B cell (primary cell): ENCODE measurements around the gene CCNYL1. TPM values are rescaled to one million over a fixed set of nuclear protein-coding genes. Genes with fewer than 3 reads are reported as not detected.

Experiments
- ATAC-seq: fragments of 200-7000 bp; cut with Tn5 transposase; one replicate; pipeline ENCODE4 v1.10.0; 2021; ENCODE audit warnings: low read depth, mild to moderate bottlenecking, moderate number of reproducible peaks, moderate library complexity
- CTCF ChIA-PET: fragments of 350-600 bp; sonication (Branson Sonifier 250); formaldehyde crosslinking; loops from one replicate; lab custom pipeline; 2021; ENCODE audit warnings: antibody characterized with exemption, inconsistent platforms; lab: Charles Lee
- POLR2A ChIA-PET: fragments of 350-600 bp; sonication (Branson Sonifier 250); formaldehyde crosslinking; loops from one replicate; lab custom pipeline; 2021; ENCODE audit warnings: antibody characterized with exemption; lab: Charles Lee
- DNase-seq: peaks from one replicate; pipeline ENCODE4 v3.0.0; 2013
- H2AFZ ChIP-seq: 2 replicates; pipeline ENCODE4 v1.6.1; 2012; ENCODE audit warnings: mild to moderate bottlenecking, low read depth, low read length; ENCODE audit not compliant: insufficient read depth, poor library complexity, severe bottlenecking
- H3K27ac ChIP-seq, 2 donors: 1 replicate in 1 of 2; 2 replicates in 1 of 2; pipeline ENCODE4 v1.5.1; 2012 to 2013; ENCODE audit warnings: low read length in 2 of 2, mild to moderate bottlenecking in 2 of 2, moderate library complexity in 1 of 2
- H3K27me3 ChIP-seq, 4 experiments: fragments of 200-600 bp in 1 of 4; sonication (generic) in 1 of 4; replicated peaks in 1 of 4; 1 replicate in 2 of 4; 2 replicates in 2 of 4; pipeline versions ENCODE4 v1.6.1 to v1.7.0; 2013 to 2016; ENCODE audit warnings: low read length in 3 of 4, mild to moderate bottlenecking in 2 of 4, mixed read lengths in 1 of 4, moderate library complexity in 1 of 4; ENCODE audit not compliant: insufficient read depth in 4 of 4, control insufficient read depth in 3 of 4; ENCODE audit errors: control extremely low read depth in 1 of 4
- H3K36me3 ChIP-seq, 2 experiments: replicated peaks in 1 of 2; 1 replicate in 1 of 2; 2 replicates in 1 of 2; pipeline versions ENCODE4 v1.6.1 to v1.7.1; 2013; ENCODE audit warnings: low read length in 1 of 2; ENCODE audit not compliant: insufficient read depth in 2 of 2, control insufficient read depth in 1 of 2; ENCODE audit errors: control extremely low read depth in 1 of 2, extremely low read depth in 1 of 2
- H3K4me1 ChIP-seq, 2 donors: fragments of 200-600 bp in 1 of 2; sonication (generic) in 1 of 2; 1 replicate in 1 of 2; 2 replicates in 1 of 2; pipeline versions ENCODE4 v1.5.1 to v1.6.1; 2013 to 2017; ENCODE audit warnings: low read length in 2 of 2; ENCODE audit not compliant: control insufficient read depth in 2 of 2, insufficient read depth in 2 of 2
- H3K4me2 ChIP-seq: replicated peaks from 2 replicates; pipeline ENCODE3; 2012; ENCODE audit warnings: mild to moderate bottlenecking, low read depth, low read length; ENCODE audit not compliant: poor library complexity, severe bottlenecking
- H3K4me3 ChIP-seq, 5 experiments: fragments of 200-600 bp in 1 of 5; sonication (generic) in 1 of 5; 1 replicate in 3 of 5; 2 replicates in 2 of 5; pipeline versions ENCODE4 v1.5.1 to v1.7.0; 2011 to 2016; ENCODE audit warnings: low read length in 4 of 5, mild to moderate bottlenecking in 4 of 5, low read depth in 2 of 5, control low read depth in 1 of 5, moderate library complexity in 1 of 5; ENCODE audit not compliant: insufficient read depth in 1 of 5; ENCODE audit errors: control extremely low read depth in 1 of 5, extremely low read depth in 1 of 5
- H3K79me2 ChIP-seq: fragments of 200-600 bp; sonication (generic); one replicate; pipeline ENCODE4 v1.6.0; 2016; ENCODE audit warnings: low read length; ENCODE audit not compliant: control insufficient read depth, insufficient read depth
- H3K9ac ChIP-seq: fragments of 200-600 bp; sonication (generic); 2 replicates; pipeline ENCODE4 v1.6.1; 2017; ENCODE audit warnings: mild to moderate bottlenecking, low read length, moderate library complexity
- H3K9me3 ChIP-seq, 3 donors: one replicate each; pipeline versions ENCODE4 v1.6.1 to v1.7.1; 2013; ENCODE audit warnings: low read length in 2 of 3; ENCODE audit not compliant: control insufficient read depth in 2 of 3, insufficient read depth in 1 of 3; ENCODE audit errors: control extremely low read depth in 1 of 3
- H4K20me1 ChIP-seq: 2 replicates; pipeline ENCODE4 v1.6.0; 2012; ENCODE audit warnings: mild to moderate bottlenecking, low read length; ENCODE audit not compliant: insufficient read depth, control insufficient read depth, poor library complexity, severe bottlenecking
- H3K27ac Mint-ChIP-seq: one replicate; pipeline ENCODE4 v1.8.0; 2021; ENCODE audit warnings: mixed read lengths
- H3K27me3 Mint-ChIP-seq: one replicate; pipeline ENCODE4 v1.8.0; 2021; ENCODE audit warnings: mixed read lengths
- H3K4me1 Mint-ChIP-seq: one replicate; pipeline ENCODE4 v1.8.0; 2021; ENCODE audit warnings: mixed read lengths
- H3K4me3 Mint-ChIP-seq: one replicate; pipeline ENCODE4 v1.8.0; 2021; ENCODE audit warnings: mixed read lengths
- H3K9me3 Mint-ChIP-seq: one replicate; pipeline ENCODE4 v1.8.0; 2022; ENCODE audit warnings: mixed read lengths; ENCODE audit not compliant: insufficient read depth
- EZH2 ChIP-seq: IDR thresholded peaks from 2 replicates; pipeline ENCODE4 v1.6.1; 2012; ENCODE audit warnings: borderline replicate concordance, low read depth, mild to moderate bottlenecking, moderate library complexity, low read length; ENCODE audit not compliant: insufficient read depth, poor library complexity, severe bottlenecking
- WGBS: methylation state at CpG from one replicate; pipeline ENCODE4 v1.1.5; 2013; ENCODE audit warnings: missing lambda C conversion rate; ENCODE audit not compliant: insufficient coverage; 5-methylcytosine and 5-hydroxymethylcytosine counted together
- intact Hi-C: fragments of 100-400 bp; cut with micrococcal nuclease; formaldehyde crosslinking; loops from one replicate; pipeline ENCODE4 v1.10.0; 2022
- polyA plus RNA-seq: library from polyadenylated mRNA; depleted of rRNA; stranded (reverse); fragments of >200 nt; gene quantifications from 2 replicates; pipeline ENCODE4 v1.2.3, GENCODE V29; 2012
- total RNA-seq, 2 donors: library from RNA; stranded (reverse); fragments of 120-200 nt in 1 of 2; gene quantifications; 1 replicate in 1 of 2; 2 replicates in 1 of 2; pipeline versions ENCODE4 v1.2.3 to v1.2.4, GENCODE V29; 2013 to 2022
- TF ChIP-seq, protein P1 (sequence below): fragments of 200-600 bp; IDR thresholded peaks from one replicate; pipeline ENCODE4 v1.8.0; 2022; ENCODE audit warnings: antibody characterized with exemption, mild to moderate bottlenecking

The CCNYL1 gene
- total and polyA plus RNA-seq, 2 donors (not counting 1 experiment from before 2014, with no cell fraction given) = 8.6 to 14.2 TPM

DNA sequence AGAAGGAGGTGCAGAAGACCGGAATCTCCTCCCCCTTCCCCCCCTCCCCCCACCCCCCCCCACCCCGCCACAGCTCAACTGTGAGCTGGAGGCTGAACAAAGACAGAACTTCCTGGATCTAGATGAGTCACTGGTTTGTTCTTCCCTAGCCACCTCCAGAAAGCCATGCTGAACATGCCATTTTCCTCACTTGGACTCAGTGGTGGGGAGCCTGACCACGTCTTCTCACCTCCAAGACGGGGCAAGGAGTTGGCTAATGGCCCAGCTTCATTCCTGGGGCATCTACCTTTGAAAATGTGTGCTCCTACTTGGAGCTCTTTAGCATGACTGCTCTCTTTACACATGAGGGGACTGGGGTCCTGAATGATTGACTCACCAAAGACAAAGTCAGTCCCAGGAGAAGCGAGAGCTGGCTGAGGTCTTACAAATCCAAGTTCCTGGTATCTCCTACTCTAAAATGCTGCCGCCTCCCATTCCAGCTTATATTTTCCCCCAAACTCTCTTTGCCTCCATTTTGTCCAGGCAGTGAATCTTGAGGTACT lies 80.9 kb downstream of the CCNYL1 start:
- Mint-ChIP-seq H3K4me1 (no peaks in the 10 kb centered on the region), H3K9me3 (no peaks in the 10 kb centered on the region), H3K27me3 (peaks cover 25% of the 10 kb centered on the region), H3K4me3 (no peak overlapping the region), H3K27ac (no peak overlapping the region)
- no peak overlapping the region for H3K4me3 ChIP-seq
- CTCF ChIA-PET = no interaction called here
- POLR2A ChIA-PET = no interaction called here
- no peaks in the 10 kb centered on the region for H4K20me1 ChIP-seq
- H3K4me2 ChIP-seq = no peak overlapping the region
- intact Hi-C loops = no loop called here
- no peak for ATAC-seq
- H3K27me3 ChIP-seq = peaks cover 0 to 5% (median 0%) of the 10 kb centered on the region in 4 experiments
- TF ChIP-seq, protein P1, sequence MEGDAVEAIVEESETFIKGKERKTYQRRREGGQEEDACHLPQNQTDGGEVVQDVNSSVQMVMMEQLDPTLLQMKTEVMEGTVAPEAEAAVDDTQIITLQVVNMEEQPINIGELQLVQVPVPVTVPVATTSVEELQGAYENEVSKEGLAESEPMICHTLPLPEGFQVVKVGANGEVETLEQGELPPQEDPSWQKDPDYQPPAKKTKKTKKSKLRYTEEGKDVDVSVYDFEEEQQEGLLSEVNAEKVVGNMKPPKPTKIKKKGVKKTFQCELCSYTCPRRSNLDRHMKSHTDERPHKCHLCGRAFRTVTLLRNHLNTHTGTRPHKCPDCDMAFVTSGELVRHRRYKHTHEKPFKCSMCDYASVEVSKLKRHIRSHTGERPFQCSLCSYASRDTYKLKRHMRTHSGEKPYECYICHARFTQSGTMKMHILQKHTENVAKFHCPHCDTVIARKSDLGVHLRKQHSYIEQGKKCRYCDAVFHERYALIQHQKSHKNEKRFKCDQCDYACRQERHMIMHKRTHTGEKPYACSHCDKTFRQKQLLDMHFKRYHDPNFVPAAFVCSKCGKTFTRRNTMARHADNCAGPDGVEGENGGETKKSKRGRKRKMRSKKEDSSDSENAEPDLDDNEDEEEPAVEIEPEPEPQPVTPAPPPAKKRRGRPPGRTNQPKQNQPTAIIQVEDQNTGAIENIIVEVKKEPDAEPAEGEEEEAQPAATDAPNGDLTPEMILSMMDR = no peak
- TF ChIP-seq EZH2 = no peak
- no peaks in the 10 kb centered on the region for H3K9me3 ChIP-seq
- H3K36me3 ChIP-seq = no peaks in the 10 kb centered on the region
- no peak overlapping the region for H3K27ac ChIP-seq
- H3K9ac ChIP-seq = no peak overlapping the region
- no peaks in the 10 kb centered on the region for H3K4me1 ChIP-seq
- DNase-seq = no peak
- H3K79me2 ChIP-seq = no peaks in the 10 kb centered on the region
- H2AFZ ChIP-seq = no peak overlapping the region
- 77% methylated on average over 3 of the region's 6 CpGs for WGBS

DNA sequence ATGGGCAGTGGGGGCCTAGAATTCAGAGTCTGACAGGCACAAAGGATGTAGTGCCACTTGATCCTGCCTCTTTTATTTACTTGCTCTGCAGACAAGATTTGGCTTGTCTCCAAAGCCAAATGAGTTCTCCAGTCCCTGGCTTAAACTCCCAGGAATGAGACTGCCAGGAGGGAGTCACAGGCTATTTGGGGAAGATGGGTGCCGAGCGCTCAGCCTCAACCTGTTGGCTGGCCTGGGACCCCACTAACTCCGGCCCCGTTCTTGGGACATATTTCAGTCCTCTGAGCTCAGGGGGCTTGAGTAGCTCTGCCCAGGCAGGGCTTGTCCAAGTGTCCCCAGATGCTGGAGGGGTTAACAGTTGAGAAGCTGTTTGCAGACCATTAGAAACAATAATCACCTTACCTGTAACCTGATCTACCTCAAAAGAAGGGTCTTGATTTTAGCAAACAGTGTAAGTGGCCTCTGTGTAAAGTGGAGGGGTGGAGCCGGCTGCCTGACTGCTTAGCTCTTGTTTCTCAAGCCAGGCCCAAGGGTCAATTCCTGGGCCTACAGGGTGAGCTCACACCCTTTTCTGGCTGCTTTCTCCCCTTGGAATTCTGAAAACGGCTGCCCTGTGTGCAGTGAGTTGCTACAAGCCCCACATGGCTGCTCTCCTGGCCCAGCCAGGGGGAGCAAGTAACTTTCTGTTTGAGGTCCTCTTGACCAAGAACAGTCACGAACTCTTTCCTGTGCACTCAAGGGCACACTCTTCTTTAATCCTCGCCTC lies 85.3 kb downstream of the CCNYL1 start:
- H3K9ac ChIP-seq = no peak overlapping the region
- TF ChIP-seq, protein P1 = no peak
- TF ChIP-seq EZH2 = no peak
- CTCF ChIA-PET = interaction anchor here (1.3 kb wide), 1 partner anchor 51 kb away, joined by 3 read pairs; no protein-coding TSS in a partner anchor
- no peaks in the 10 kb centered on the region for H3K9me3 ChIP-seq
- no peaks in the 10 kb centered on the region for H3K4me1 ChIP-seq
- no peak overlapping the region for H2AFZ ChIP-seq
- Mint-ChIP-seq H3K4me1 (no peaks in the 10 kb centered on the region), H3K9me3 (no peaks in the 10 kb centered on the region), H3K27me3 (peaks cover 14% of the 10 kb centered on the region), H3K27ac (no peak overlapping the region), H3K4me3 (no peak overlapping the region)
- H3K4me2 ChIP-seq = no peak overlapping the region
- DNase-seq (no peak), ATAC-seq (no peak)
- H3K27ac ChIP-seq = no peak overlapping the region
- H4K20me1 ChIP-seq = no peaks in the 10 kb centered on the region
- peaks cover 0 to 3% (median 0%) of the 10 kb centered on the region in 4 experiments for H3K27me3 ChIP-seq
- intact Hi-C loops = no loop called here
- WGBS = 88% methylated on average over 7 of the region's 8 CpGs
- POLR2A ChIA-PET = no interaction called here
- no peak overlapping the region for H3K4me3 ChIP-seq
- no peaks in the 10 kb centered on the region for H3K36me3 ChIP-seq
- no peaks in the 10 kb centered on the region for H3K79me2 ChIP-seq
